ENCODE data around the gene CCDC34. TPM values are rescaled to one million over a fixed set of nuclear protein-coding genes. Genes with fewer than 3 reads are reported as not detected.

CCDC34 gene
- polyA plus RNA-seq, 1 donor, result 29.4 TPM

DNA sequence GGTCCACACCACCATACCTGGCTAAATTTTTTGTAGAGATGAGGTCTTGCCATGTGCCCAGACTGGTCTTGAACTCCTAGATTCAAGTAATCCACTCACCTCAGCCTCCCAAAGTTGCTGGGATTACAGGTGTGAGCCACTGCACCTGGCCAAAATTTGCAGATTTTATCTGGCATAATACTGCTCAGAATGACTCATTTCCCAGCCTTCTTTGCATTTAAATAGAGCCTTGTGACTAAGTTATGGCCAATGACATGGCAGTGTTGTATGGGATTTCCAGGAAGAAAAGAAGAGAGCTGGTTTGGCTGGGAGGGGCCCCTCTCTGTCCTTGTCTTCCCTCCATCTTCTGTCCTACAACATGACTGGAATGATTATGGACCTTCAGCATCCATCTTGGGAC lies 55.8 kb downstream of the CCDC34 start:
- Histone ChIP-seq H3K27ac (ENCODE audit: low read length) (no peak overlapping the region), H3K36me3 (ENCODE audit: control insufficient read depth, insufficient read depth, low read length) (no peaks in the 10 kb centered on the region), H3K27me3 (ENCODE audit: control insufficient read depth, insufficient read depth, low read length) (no peaks in the 10 kb centered on the region), H3K4me3 (ENCODE audit: low read length) (no peak overlapping the region), H3K9me3 (ENCODE audit: control insufficient read depth, low read depth, low read length) (peaks cover 12% of the 10 kb centered on the region), H3K4me1 (ENCODE audit: control insufficient read depth, insufficient read depth, low read length) (peaks cover 6% of the 10 kb centered on the region)
- no peak for DNase-seq

DNA sequence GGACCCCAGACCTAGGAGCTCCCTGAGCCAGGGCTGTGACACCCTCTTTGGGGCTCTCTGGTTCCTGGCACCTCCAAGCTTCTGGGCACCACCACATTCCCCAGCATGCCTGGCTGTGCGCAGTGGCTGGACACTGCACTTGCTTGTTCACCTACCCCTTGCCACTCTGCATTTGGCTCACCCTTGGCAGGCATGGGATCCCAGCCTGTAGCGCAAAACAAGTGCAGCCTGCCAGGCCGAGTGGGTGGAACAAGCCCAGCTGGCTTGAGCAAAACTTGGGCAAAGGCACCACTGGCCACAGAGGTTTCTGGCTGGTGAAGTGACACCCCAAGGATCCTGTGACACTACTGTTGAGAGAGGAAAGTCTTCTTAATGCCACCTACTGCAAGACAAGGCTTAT lies 57.3 kb downstream of the CCDC34 start:
- H3K4me1 ChIP-seq (ENCODE audit: control insufficient read depth, insufficient read depth, low read length), result peaks cover 3% of the 10 kb centered on the region
- H3K27me3 ChIP-seq (ENCODE audit: control insufficient read depth, insufficient read depth, low read length), result no peaks in the 10 kb centered on the region
- no peak overlapping the region for H3K27ac ChIP-seq (ENCODE audit: low read length)
- no peak overlapping the region for H3K4me3 ChIP-seq (ENCODE audit: low read length)
- no CpG with 5 or more reads among the region's 3 CpGs for WGBS (ENCODE audit: insufficient coverage, low lambda C conversion rate)
- DNase-seq, result no peak
- no peaks in the 10 kb centered on the region for H3K36me3 ChIP-seq (ENCODE audit: control insufficient read depth, insufficient read depth, low read length)
- H3K9me3 ChIP-seq (ENCODE audit: control insufficient read depth, low read depth, low read length), result peaks cover 12% of the 10 kb centered on the region

DNA sequence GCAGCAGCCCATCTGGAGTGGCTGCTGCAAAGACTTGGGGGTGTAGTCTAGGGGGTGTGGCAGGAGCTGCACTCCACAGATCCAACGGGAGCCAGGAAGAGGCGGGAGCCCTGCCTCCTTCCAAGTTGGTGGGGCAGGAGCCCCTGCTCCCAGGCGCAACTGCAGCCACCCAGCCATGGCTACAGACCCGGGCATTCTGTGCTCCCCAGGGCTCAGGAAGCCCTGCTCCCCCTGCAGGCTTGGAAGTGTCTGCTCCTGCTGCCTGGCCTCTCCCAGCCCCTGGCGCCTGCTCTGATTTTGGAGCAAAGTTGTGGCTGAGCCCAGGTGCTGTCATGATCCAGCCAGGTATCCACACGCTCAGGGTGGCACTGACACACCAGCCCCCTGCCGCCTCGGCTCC lies 58.5 kb downstream of the CCDC34 start:
- H3K36me3 ChIP-seq (ENCODE audit: control insufficient read depth, insufficient read depth, low read length), result no peaks in the 10 kb centered on the region
- H3K4me3 ChIP-seq (ENCODE audit: low read length), result no peak overlapping the region
- WGBS (ENCODE audit: insufficient coverage, low lambda C conversion rate), result no CpG with 5 or more reads among the region's 8 CpGs
- H3K27ac ChIP-seq (ENCODE audit: low read length), result peak overlapping the region; percentile 10
- H3K27me3 ChIP-seq (ENCODE audit: control insufficient read depth, insufficient read depth, low read length), result no peaks in the 10 kb centered on the region
- H3K4me1 ChIP-seq (ENCODE audit: control insufficient read depth, insufficient read depth, low read length), result peaks cover 3% of the 10 kb centered on the region
- no peak for DNase-seq
- H3K9me3 ChIP-seq (ENCODE audit: control insufficient read depth, low read depth, low read length), result peaks cover 12% of the 10 kb centered on the region

DNA sequence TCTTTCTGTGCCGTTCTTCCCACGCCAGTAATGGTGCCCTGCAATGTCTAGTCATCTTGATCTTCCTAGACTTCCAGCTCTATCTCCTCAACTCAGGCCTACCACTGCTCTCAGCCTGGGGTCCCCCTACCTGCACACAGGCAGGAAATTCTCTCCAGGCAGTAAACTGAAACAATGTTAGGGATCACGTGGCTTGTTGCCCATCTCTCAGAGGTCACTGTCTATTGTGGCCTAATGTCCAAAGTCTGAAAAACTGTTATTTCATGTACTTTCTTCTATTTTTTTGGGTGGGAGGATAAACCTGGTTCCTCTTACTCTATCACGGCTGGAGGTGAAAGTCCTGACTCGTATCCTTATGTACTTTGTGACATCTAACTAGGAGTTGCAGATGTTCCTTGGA lies 59.1 kb downstream of the CCDC34 start:
- peaks cover 3% of the 10 kb centered on the region for H3K4me1 ChIP-seq (ENCODE audit: control insufficient read depth, insufficient read depth, low read length)
- H3K36me3 ChIP-seq (ENCODE audit: control insufficient read depth, insufficient read depth, low read length), result no peaks in the 10 kb centered on the region
- WGBS (ENCODE audit: insufficient coverage, low lambda C conversion rate), result no CpG with 5 or more reads among the region's 5 CpGs
- no peaks in the 10 kb centered on the region for H3K27me3 ChIP-seq (ENCODE audit: control insufficient read depth, insufficient read depth, low read length)
- DNase-seq, result peak in 1 of 2 donors; percentile 50
- H3K27ac ChIP-seq (ENCODE audit: low read length), result no peak overlapping the region
- H3K4me3 ChIP-seq (ENCODE audit: low read length), result no peak overlapping the region
- H3K9me3 ChIP-seq (ENCODE audit: control insufficient read depth, low read depth, low read length), result peaks cover 12% of the 10 kb centered on the region

DNA sequence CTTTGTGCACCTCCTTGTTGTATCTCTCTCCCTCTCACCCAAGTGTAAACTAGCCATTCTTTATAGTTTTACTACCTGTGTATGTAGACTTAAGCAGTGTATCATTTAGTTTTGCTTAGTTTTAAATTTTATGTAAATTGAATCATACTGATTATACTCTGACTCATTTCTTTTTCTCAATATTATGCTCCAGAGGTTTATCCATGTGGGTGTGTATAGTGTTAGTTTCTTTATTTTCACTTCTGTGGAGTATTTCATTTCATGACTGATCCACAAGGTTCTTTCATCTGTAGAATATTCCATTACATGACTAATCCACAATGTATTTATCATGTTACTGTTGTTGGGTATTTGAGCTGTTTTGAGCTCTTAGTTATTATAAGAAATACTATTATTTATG lies 62.0 kb downstream of the CCDC34 start:
- peaks cover 12% of the 10 kb centered on the region for H3K9me3 ChIP-seq (ENCODE audit: control insufficient read depth, low read depth, low read length)
- no peaks in the 10 kb centered on the region for H3K36me3 ChIP-seq (ENCODE audit: control insufficient read depth, insufficient read depth, low read length)
- no peaks in the 10 kb centered on the region for H3K27me3 ChIP-seq (ENCODE audit: control insufficient read depth, insufficient read depth, low read length)
- no peak overlapping the region for H3K27ac ChIP-seq (ENCODE audit: low read length)
- H3K4me1 ChIP-seq (ENCODE audit: control insufficient read depth, insufficient read depth, low read length), result peaks cover 15% of the 10 kb centered on the region
- DNase-seq, result no peak
- no peak overlapping the region for H3K4me3 ChIP-seq (ENCODE audit: low read length)

DNA sequence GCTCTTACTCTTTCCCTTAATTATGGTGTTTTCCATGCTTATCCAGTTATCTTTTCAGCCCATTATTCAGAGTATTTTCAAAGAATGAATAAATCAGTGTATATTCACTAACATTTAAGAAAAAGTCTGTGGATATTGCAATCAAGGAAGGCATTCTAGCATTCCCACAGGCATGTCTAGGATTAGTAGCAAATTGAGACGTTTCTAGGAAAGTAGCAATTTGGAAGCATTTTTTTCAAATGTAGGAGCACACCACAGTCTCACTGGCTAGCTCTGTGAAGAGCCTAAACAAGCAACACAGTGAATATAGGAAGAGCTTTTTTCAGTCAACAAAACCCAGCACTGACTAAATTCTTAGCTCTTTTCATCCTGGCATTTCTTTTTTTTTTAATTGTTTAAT lies 65.4 kb downstream of the CCDC34 start:
- DNase-seq, result no peak
- H3K4me1 ChIP-seq (ENCODE audit: control insufficient read depth, insufficient read depth, low read length), result peaks cover 40% of the 10 kb centered on the region
- no CpG with 5 or more reads among the region's 1 CpG for WGBS (ENCODE audit: insufficient coverage, low lambda C conversion rate)

DNA sequence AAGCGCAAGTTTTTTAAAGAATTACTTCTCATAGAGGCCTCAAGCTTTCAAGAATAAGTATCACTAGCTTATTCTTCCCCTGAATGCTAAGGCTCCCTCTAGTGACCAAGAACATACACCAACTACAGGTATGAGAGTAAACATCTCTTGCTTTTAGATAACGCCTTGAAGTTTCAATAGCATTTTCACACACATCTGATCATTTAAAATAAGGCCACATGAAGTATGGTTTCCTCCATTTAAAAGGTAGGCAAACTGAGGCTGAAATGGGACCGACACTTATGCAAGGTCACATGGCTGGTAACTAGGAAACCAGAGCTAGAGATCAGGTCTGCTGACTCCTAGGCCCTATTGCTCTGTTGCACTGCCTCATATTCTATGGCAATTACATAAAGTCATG lies 66.5 kb downstream of the CCDC34 start:
- WGBS (ENCODE audit: insufficient coverage, low lambda C conversion rate), result 80% methylated on average over 1 of the region's 3 CpGs
- Histone ChIP-seq H3K9me3 (ENCODE audit: control insufficient read depth, low read depth, low read length) (peaks cover under 1% of the 10 kb centered on the region), H3K27me3 (ENCODE audit: control insufficient read depth, insufficient read depth, low read length) (no peaks in the 10 kb centered on the region), H3K4me1 (ENCODE audit: control insufficient read depth, insufficient read depth, low read length) (peaks cover 47% of the 10 kb centered on the region), H3K4me3 (ENCODE audit: low read length) (no peak overlapping the region), H3K27ac (ENCODE audit: low read length) (peak overlapping the region; percentile 89), H3K36me3 (ENCODE audit: control insufficient read depth, insufficient read depth, low read length) (no peaks in the 10 kb centered on the region)
- DNase-seq, result peak; percentile 64 to 83

More for the DNA sequence above, 65.4 kb downstream of the CCDC34 start:
- Histone ChIP-seq H3K9me3 (ENCODE audit: control insufficient read depth, low read depth, low read length) (no peaks in the 10 kb centered on the region), H3K4me3 (ENCODE audit: low read length) (no peak overlapping the region), H3K27ac (ENCODE audit: low read length) (peak overlapping the region; percentile 89), H3K27me3 (ENCODE audit: control insufficient read depth, insufficient read depth, low read length) (no peaks in the 10 kb centered on the region), H3K36me3 (ENCODE audit: control insufficient read depth, insufficient read depth, low read length) (no peaks in the 10 kb centered on the region)

DNA sequence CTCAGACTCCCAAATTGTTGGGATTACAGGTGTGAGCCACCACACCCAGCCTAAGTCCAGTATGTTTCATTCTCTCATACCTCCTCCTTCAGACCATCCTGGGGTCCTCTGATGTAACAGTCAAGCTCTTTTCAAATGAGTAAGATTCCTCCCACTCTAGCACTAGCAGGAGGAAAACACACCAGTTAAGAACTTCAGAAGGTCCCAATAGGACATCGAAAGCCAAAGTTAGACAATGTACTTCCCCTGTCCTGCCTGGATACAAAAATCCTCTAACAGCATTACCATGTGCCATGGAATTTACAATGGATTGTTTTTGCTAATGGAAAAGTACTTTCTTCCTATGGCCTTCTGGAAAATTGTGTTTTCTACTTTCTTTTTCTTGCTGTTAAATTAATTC lies 67.1 kb downstream of the CCDC34 start:
- H3K27me3 ChIP-seq (ENCODE audit: control insufficient read depth, insufficient read depth, low read length), result no peaks in the 10 kb centered on the region
- H3K4me3 ChIP-seq (ENCODE audit: low read length), result no peak overlapping the region
- peaks cover 49% of the 10 kb centered on the region for H3K4me1 ChIP-seq (ENCODE audit: control insufficient read depth, insufficient read depth, low read length)
- H3K36me3 ChIP-seq (ENCODE audit: control insufficient read depth, insufficient read depth, low read length), result no peaks in the 10 kb centered on the region
- WGBS (ENCODE audit: insufficient coverage, low lambda C conversion rate), result 100% methylated on average over 1 of the region's 1 CpG
- peak in 1 of 2 donors; percentile 15 for DNase-seq
- H3K9me3 ChIP-seq (ENCODE audit: control insufficient read depth, low read depth, low read length), result peaks cover 6% of the 10 kb centered on the region
- H3K27ac ChIP-seq (ENCODE audit: low read length), result peak overlapping the region; percentile 89

DNA sequence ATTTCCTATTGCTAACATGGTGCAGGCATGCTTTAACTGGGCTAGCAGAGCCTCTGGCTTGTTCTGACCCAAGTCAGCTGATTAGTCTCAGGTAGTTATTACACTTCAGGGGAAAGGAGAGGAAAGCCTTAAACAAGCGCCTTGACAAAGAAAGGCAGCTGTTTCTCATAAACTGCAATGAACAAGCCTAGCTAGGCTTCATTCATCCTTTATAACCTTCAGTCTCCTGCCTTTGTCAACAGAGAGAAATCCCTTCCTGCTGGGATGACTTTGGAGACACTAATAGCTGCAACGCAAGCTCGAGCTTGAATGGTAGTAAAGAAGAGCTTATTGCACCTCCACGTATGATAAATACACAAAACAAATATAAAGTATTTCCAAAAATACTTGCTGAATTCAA lies 68.4 kb downstream of the CCDC34 start:
- Histone ChIP-seq H3K27ac (ENCODE audit: low read length) (peak overlapping the region; percentile 93), H3K36me3 (ENCODE audit: control insufficient read depth, insufficient read depth, low read length) (no peaks in the 10 kb centered on the region), H3K4me3 (ENCODE audit: low read length) (no peak overlapping the region), H3K9me3 (ENCODE audit: control insufficient read depth, low read depth, low read length) (peaks cover 10% of the 10 kb centered on the region), H3K4me1 (ENCODE audit: control insufficient read depth, insufficient read depth, low read length) (peaks cover 49% of the 10 kb centered on the region), H3K27me3 (ENCODE audit: control insufficient read depth, insufficient read depth, low read length) (no peaks in the 10 kb centered on the region)
- 0% methylated on average over 1 of the region's 4 CpGs for WGBS (ENCODE audit: insufficient coverage, low lambda C conversion rate)
- DNase-seq, result peak; percentile 36 to 74

DNA sequence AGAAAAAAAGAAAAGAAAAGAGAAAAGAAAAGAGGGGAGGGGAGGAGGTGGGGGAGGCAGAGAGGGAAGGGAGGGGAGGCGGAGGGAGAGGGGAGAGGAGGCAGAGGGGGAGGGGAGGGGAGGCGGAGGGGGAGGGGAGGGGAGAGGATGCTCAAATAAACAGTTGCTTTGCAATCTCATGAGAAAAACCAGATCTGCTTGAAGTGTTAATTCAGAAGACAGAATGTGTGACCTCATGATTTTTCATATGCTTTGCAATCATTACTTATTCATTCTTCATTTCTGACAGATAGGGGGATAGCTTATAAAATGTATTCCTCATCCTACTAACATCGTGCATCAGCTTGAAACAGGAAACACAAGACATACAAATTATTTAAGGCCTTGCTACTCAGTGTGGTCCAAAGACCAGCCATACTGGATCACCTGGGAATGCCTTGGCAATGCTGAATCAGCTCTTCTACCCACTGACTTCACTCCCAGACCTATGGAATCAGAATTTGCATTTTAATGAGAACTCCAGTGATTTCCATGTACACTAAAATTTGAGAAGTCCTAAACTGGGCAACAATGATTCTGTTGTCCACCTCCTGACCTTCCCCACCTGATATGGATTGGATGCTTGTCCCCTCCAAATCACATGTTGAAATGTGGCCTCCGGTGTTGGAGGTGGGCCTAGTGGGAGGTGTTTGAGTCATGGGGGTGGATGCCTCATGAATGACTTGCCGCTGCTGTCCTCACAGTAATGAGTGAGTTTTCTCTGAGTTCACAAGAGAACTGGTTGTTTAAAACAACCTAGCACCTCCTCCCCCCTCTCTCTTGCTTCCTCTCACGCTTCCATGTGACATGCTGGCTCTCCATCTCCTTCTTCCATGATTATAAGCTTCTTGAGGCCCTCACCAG lies 69.2 kb downstream of the CCDC34 start:
- H3K27ac ChIP-seq (ENCODE audit: low read length), result peak overlapping the region; percentile 93
- peak; percentile 38 to 75 for DNase-seq
- H3K36me3 ChIP-seq (ENCODE audit: control insufficient read depth, insufficient read depth, low read length), result no peaks in the 10 kb centered on the region
- H3K4me1 ChIP-seq (ENCODE audit: control insufficient read depth, insufficient read depth, low read length), result peaks cover 49% of the 10 kb centered on the region
- peaks cover 10% of the 10 kb centered on the region for H3K9me3 ChIP-seq (ENCODE audit: control insufficient read depth, low read depth, low read length)
- no peak overlapping the region for H3K4me3 ChIP-seq (ENCODE audit: low read length)
- H3K27me3 ChIP-seq (ENCODE audit: control insufficient read depth, insufficient read depth, low read length), result no peaks in the 10 kb centered on the region
- WGBS (ENCODE audit: insufficient coverage, low lambda C conversion rate), result no CpG with 5 or more reads among the region's 6 CpGs

DNA sequence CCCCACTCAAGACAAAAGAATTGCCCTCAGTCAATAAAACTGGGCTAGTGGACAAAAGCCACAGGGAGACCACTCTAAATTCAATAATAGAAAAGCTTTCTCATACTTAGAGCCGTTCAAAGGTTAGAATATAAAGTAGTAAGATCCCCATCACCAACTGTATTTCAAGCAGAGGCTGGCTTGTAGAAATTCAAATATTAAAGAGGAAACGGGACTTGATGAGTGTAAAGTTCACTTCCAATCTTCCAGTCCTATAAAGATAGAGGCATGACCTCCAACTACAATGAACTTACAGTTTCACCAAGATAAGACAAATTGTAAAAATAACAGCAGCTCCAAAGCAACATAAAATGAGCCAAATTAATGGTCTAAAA lies 70.4 kb downstream of the CCDC34 start:
- Histone ChIP-seq H3K9me3 (ENCODE audit: control insufficient read depth, low read depth, low read length) (peaks cover 10% of the 10 kb centered on the region), H3K4me3 (ENCODE audit: low read length) (no peak overlapping the region), H3K27ac (ENCODE audit: low read length) (peak overlapping the region; percentile 87), H3K36me3 (ENCODE audit: control insufficient read depth, insufficient read depth, low read length) (no peaks in the 10 kb centered on the region), H3K27me3 (ENCODE audit: control insufficient read depth, insufficient read depth, low read length) (no peaks in the 10 kb centered on the region), H3K4me1 (ENCODE audit: control insufficient read depth, insufficient read depth, low read length) (peaks cover 49% of the 10 kb centered on the region)
- WGBS (ENCODE audit: insufficient coverage, low lambda C conversion rate), result no CpG with 5 or more reads among the region's 2 CpGs
- peak in 1 of 2 donors; percentile 61 for DNase-seq

Data from large intestine (tissue), 3 donors.